ENCODE results near the gene DRD2.

DNA sequence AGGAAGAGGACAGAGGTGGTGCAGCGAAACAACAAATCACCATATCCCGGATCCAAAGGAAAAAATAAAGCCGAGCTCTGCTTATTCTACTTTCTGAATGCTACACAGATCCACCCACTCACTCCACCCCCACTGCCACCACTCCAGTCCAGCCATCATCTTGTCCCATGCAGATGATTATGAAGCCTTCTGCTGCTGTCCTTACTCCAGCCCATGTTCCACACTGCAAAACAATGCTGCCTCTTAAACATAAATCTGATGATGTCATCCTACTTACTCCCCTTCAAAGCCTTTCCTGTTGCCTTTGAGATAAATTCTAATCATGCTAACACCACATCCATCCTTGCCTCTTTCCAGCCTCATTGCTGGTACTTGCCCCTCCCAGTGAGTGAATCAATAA is 6.5 kb upstream of the DRD2 start:
- no peak for TF ChIP-seq EZH2phosphoT487 (conservative IDR thresholded peaks at IDR 0.05; ENCODE audit: low read length)
- TF ChIP-seq, protein P1, sequence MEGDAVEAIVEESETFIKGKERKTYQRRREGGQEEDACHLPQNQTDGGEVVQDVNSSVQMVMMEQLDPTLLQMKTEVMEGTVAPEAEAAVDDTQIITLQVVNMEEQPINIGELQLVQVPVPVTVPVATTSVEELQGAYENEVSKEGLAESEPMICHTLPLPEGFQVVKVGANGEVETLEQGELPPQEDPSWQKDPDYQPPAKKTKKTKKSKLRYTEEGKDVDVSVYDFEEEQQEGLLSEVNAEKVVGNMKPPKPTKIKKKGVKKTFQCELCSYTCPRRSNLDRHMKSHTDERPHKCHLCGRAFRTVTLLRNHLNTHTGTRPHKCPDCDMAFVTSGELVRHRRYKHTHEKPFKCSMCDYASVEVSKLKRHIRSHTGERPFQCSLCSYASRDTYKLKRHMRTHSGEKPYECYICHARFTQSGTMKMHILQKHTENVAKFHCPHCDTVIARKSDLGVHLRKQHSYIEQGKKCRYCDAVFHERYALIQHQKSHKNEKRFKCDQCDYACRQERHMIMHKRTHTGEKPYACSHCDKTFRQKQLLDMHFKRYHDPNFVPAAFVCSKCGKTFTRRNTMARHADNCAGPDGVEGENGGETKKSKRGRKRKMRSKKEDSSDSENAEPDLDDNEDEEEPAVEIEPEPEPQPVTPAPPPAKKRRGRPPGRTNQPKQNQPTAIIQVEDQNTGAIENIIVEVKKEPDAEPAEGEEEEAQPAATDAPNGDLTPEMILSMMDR (IDR thresholded peaks at IDR 0.05; ENCODE audit: insufficient read depth, low read length, poor library complexity, severe bottlenecking) = no peak
